Measurements from ENCODE around the gene SHROOM2.

The SHROOM2 gene

GRCh38 chrX:9785944-9786797 lies at the start of gene SHROOM2:
TSS of gene SHROOM2 (plus strand) at chrX:9786429. CDS start at chrX:9786546, 117 bp downstream.
- TF ChIP-seq EGR1 (IDR thresholded peaks at IDR 0.05) (no peak), TAF1 (IDR thresholded peaks at IDR 0.05; ENCODE audit: low read depth) (no peak; the same call in 1 of the 2 replicates), REST (IDR thresholded peaks at IDR 0.05; ENCODE audit: low read depth) (no peak), RAD21 (IDR thresholded peaks at IDR 0.05; ENCODE audit: low read depth) (no peak), ZBTB7A (IDR thresholded peaks at IDR 0.05; ENCODE audit: low read depth) (no peak), MAX (IDR thresholded peaks at IDR 0.05) (no peak), YY1 (IDR thresholded peaks at IDR 0.05; ENCODE audit: low read depth) (no peak), FOXM1 (IDR thresholded peaks at IDR 0.05; ENCODE audit: borderline replicate concordance, low read depth) (no peak), TCF12 (IDR thresholded peaks at IDR 0.05; ENCODE audit: low read depth) (no peak), NFIC (IDR thresholded peaks at IDR 0.05) (no peak)

DNA sequence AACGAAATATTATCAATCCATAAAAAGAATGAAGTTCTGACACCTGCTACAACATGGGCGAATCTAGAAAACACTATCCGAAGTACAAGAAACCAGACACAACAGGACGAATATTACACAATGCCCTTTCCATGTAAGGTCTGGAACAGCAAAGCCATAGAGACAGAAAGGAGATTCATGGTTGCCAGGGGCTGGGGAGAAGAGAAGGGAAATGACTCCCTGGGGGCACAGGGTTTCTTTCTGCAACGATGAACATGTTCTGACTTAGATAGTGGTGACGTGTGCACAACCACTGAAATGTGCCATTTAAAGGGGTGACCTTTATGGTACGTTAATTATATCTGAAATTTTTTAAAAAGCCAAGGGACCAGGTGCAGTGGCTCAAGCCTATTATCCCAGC lies 48.9 kb upstream of the SHROOM2 start:
- TF ChIP-seq USF1 (IDR thresholded peaks at IDR 0.05): no peak
- TF ChIP-seq YY1 (IDR thresholded peaks at IDR 0.05; ENCODE audit: low read depth): no peak
- TF ChIP-seq TEAD4 (IDR thresholded peaks at IDR 0.05): no peak
- no peak for TF ChIP-seq EGR1 (IDR thresholded peaks at IDR 0.05)
- TF ChIP-seq RAD21 (IDR thresholded peaks at IDR 0.05; ENCODE audit: low read depth): no peak

- TF ChIP-seq USF1 (IDR thresholded peaks at IDR 0.05) (no peak), REST (IDR thresholded peaks at IDR 0.05; ENCODE audit: low read depth) (no peak), MAX (IDR thresholded peaks at IDR 0.05) (no peak), FOXM1 (IDR thresholded peaks at IDR 0.05; ENCODE audit: borderline replicate concordance, low read depth) (no peak), TCF12 (IDR thresholded peaks at IDR 0.05; ENCODE audit: low read depth) (no peak), CEBPB (IDR thresholded peaks at IDR 0.05) (no peak)
Observed at GRCh38 chrX:9738151-9738550, 48.1 kb upstream of the SHROOM2 start.

DNA sequence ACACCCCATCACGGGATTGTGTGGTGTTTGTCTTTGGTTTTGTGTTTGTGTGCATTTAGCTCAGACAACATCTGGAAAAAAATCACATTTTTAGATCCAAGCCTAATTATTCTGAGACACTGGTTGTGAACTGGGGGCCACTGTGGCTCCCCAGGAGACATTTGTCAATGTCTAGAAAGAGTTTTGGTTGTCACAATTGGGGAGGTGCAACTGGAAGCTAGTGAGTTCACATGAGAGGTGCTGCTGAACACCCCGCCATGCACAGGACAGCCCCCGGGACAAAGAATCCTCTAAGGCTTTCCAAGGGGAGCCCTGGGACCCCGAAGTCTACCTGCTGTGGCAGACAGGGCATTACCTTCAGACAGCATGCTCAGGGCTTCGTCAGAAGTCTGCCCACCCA lies 47.1 kb upstream of the SHROOM2 start:
- TF ChIP-seq FOXM1 (IDR thresholded peaks at IDR 0.05; ENCODE audit: borderline replicate concordance, low read depth) (no peak), ZBTB7A (IDR thresholded peaks at IDR 0.05; ENCODE audit: low read depth) (no peak), USF1 (IDR thresholded peaks at IDR 0.05) (no peak), TCF12 (IDR thresholded peaks at IDR 0.05; ENCODE audit: low read depth) (no peak), CREB1 (IDR thresholded peaks at IDR 0.05; ENCODE audit: low read depth) (no peak), TEAD4 (IDR thresholded peaks at IDR 0.05) (no peak), EP300 (IDR thresholded peaks at IDR 0.05; ENCODE audit: borderline replicate concordance) (no peak), REST (IDR thresholded peaks at IDR 0.05; ENCODE audit: low read depth) (no peak), RAD21 (IDR thresholded peaks at IDR 0.05; ENCODE audit: low read depth) (no peak), EGR1 (IDR thresholded peaks at IDR 0.05) (no peak), YY1 (IDR thresholded peaks at IDR 0.05; ENCODE audit: low read depth) (no peak)
